ENCODE data around the gene TMEM144.

The TMEM144 gene

GRCh38 chr4:158302076-158302866 is 92.0 kb downstream of the TMEM144 start:
- no peak for DNase-seq

DNA sequence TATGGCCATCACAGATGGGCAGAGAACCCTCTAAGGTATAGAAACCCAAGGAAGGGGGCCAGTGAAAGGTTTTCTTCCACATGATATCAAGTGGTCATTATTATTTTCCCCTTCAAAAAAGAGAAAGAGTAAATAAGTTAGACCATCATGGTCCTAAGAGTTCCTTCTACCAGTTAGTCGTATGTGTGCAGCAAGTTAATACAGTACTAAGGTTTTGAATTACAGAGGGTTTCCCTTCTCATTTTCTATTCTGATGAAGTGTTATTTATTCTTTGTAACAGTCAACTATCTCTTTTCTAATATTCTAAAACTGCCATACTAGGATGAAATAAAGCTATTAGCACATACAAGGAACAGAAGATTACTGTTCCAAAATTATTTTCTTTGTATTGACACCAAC is 94.4 kb downstream of the TMEM144 start:
- no peak for DNase-seq
